Stimulated activated CD4-positive, alpha-beta T cell treated with anti-CD3 and anti-CD28 coated beads, Interleukin-4, amount 100 ng/mL, for 1 hour (primary cell): ENCODE measurements around the gene PCDHAC1.

ENCODE experiments used
- DNase-seq: peaks from one replicate; pipeline ENCODE4 v3.0.0-alpha.2; 2020

The PCDHAC1 gene

DNA sequence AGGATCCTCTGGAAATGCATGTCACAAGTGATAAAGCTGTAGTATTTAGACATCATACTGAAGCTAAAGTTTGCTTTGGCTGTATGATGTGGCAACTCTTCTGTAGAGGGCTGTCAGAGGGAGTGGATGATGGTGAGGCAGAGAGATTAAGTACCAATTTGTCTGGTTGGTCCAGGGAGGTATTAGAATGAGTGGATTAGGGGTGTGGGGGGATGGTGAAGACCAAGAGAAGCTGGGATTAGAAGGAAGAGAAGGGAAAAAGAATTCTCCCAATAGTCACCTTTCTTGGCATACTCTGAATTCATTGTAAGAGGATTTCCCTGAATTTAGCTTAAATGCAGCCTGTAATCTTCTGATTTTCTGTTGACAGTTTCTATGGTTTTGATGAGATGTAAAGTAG lies 43.8 kb downstream of the PCDHAC1 start:
- DNase-seq, result no peak

DNA sequence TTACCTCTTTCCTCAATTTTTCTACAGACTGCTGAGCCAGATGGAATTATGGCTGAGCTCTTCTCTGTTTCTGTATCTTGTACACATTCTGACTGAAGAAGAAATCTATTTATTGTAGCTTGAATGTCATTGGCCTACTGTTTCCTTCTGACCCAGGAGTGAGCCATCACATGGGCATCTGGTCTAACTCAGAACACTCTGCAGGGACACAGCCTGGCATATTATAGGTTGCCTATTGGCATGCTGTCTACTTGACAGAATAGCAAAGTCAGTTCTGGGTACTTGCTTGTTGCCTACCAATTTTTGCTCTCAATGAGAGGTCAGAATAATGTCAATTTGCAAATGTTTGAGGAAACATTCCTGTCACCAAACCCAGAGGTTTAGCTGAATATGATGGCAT lies 47.5 kb downstream of the PCDHAC1 start:
- no peak for DNase-seq

DNA sequence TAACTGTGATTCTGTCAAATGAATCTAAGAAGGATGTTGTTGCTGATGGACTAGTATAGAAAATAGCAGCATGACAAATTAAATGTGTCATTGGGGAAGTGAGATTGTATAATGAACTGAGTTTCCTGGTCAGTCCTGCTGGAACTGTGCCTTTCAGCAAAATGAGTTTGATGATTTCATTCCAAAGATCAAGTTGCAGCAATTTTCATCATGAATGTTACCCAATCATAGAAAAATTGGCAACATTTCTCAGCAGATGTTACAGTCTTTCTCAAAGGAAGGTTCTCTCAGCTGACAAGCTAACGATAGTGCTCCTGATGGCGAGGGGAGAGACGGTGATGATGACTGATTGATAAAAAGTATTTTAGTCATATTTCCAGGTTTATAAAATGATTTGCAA lies 50.9 kb downstream of the PCDHAC1 start:
- no peak for DNase-seq

DNA sequence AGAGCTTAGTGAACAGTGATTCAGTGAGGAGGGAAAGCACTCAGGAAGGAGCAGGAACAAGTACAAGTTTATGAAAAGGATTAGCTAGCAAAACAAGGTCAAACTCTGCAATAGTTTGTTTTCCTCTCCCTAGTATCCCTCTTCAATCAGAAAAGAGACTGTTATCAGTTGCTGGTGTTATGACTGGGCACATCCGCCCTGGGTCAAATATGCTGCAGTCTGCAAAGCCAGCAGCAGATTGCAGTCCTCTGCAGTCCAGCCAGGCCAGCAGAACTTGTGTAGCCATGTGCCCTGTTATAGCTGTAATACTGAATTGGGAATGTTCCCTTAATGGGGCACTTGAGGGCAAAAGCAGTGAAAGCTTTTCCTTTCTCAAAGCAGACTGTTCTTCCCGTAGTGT lies 52.2 kb downstream of the PCDHAC1 start:
- DNase-seq, result no peak

DNA sequence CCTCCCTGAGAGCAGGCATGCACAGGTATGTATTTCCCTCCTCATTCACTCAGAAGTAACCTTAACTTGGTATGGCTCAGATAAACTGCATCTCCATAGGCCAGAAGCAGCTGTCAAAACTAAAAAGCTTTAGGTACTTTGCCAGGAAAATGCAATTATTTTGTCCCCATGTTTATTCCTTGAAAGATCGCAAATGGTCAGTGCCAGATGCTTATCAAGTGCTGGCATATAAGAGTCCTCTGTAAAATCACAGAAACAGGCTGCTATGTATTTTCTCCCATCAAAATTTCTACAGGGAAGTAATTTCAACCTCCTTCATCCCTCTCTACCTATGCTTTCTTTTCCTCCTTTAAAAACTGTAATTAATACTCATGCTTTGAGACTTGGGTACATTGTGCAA lies 52.9 kb downstream of the PCDHAC1 start:
- no peak for DNase-seq
